Astrocyte (in vitro differentiated cells and primary cell): ENCODE data around the gene ASB5.

ENCODE experiments used
- EZH2 ChIP-seq: IDR thresholded peaks from 2 replicates; pipeline ENCODE4 v1.6.1; 2012; ENCODE audit warnings: mild to moderate bottlenecking, low read length, inconsistent platforms; ENCODE audit not compliant: insufficient read depth
- TF ChIP-seq, protein P1 (sequence below): IDR thresholded peaks from 2 replicates; pipeline ENCODE4 v1.5.1; 2011; ENCODE audit warnings: low read depth, mild to moderate bottlenecking, inconsistent platforms, low read length, moderate library complexity; ENCODE audit not compliant: insufficient read depth

DNA sequence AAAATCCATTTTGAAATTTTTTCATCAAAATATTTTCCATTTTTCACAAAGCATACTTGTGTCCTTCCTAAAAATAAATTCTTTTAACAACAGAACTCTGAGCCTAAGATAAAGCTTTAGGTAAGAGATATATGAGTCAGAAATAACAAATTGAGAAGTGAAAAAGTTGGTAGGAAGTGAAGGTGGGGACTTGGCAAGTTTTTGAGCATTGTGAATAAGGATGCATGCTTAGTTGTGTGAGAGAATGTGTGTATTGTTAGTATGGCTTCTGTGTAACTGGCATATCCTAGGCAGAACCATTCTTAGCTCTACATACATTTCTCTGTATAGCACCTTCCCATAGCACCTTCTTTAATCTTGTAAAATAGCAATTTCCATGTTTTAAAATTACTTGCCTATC lies 6.8 kb downstream of the ASB5 start:
- TF ChIP-seq EZH2, result no peak
- TF ChIP-seq, protein P1, sequence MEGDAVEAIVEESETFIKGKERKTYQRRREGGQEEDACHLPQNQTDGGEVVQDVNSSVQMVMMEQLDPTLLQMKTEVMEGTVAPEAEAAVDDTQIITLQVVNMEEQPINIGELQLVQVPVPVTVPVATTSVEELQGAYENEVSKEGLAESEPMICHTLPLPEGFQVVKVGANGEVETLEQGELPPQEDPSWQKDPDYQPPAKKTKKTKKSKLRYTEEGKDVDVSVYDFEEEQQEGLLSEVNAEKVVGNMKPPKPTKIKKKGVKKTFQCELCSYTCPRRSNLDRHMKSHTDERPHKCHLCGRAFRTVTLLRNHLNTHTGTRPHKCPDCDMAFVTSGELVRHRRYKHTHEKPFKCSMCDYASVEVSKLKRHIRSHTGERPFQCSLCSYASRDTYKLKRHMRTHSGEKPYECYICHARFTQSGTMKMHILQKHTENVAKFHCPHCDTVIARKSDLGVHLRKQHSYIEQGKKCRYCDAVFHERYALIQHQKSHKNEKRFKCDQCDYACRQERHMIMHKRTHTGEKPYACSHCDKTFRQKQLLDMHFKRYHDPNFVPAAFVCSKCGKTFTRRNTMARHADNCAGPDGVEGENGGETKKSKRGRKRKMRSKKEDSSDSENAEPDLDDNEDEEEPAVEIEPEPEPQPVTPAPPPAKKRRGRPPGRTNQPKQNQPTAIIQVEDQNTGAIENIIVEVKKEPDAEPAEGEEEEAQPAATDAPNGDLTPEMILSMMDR, result no peak
